GM10266 (cell line): ENCODE data around the gene STAT5B.

ENCODE experiments used
- DNase-seq: peaks from one replicate; pipeline ENCODE4 v3.0.0; 2012; ENCODE audit errors: extremely low spot score
- TF ChIP-seq, protein P1 (sequence below): IDR thresholded peaks from 2 replicates; pipeline ENCODE4 v1.5.1; 2012; ENCODE audit warnings: mild to moderate bottlenecking, low read depth; ENCODE audit not compliant: control insufficient read depth, insufficient read depth; ENCODE audit errors: missing control alignments

Gene STAT5B

GRCh38 chr17:42287305-42287976 lies 11.2 kb upstream of the STAT5B start:
- DNase-seq = peak; percentile 76
- TF ChIP-seq, protein P1, sequence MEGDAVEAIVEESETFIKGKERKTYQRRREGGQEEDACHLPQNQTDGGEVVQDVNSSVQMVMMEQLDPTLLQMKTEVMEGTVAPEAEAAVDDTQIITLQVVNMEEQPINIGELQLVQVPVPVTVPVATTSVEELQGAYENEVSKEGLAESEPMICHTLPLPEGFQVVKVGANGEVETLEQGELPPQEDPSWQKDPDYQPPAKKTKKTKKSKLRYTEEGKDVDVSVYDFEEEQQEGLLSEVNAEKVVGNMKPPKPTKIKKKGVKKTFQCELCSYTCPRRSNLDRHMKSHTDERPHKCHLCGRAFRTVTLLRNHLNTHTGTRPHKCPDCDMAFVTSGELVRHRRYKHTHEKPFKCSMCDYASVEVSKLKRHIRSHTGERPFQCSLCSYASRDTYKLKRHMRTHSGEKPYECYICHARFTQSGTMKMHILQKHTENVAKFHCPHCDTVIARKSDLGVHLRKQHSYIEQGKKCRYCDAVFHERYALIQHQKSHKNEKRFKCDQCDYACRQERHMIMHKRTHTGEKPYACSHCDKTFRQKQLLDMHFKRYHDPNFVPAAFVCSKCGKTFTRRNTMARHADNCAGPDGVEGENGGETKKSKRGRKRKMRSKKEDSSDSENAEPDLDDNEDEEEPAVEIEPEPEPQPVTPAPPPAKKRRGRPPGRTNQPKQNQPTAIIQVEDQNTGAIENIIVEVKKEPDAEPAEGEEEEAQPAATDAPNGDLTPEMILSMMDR = no peak

DNA sequence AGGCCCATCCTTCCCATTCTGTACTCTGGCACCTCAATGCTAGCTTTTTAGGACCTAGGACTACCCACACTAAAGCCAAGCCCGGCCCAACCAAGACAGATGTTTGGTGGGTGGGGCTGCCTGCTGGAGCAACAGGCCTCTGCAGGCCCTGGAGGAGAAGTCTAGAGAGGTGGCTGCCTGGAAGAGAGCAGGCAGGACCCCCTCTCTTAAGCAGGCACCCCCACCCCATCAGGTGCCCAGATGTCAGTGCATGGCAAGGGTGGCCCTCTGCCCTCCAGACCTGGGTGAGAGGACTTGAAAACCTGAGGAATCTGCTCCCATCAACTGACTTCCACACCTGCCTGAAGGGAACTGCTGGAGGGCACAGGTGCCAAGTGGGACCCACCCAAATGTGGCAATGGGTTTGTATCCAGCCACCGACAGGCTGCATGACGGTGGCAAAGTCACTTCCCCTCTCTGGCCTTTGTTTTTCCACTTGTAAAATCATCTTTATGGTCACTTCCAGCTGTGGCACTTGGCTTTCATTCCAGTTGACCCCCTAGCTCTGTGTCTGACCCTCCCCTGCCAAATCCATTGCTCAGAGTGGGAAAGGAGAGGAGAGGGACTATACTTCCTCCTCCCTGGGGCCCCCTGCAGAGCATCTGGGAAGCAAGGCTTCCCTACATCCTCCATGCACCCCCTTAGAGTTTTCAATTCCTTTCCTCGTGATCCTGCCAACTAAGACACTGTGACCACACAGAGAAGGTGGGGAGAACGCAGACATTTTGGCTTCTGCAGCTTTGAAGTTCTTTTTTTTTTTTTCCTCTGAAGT lies 10.4 kb upstream of the STAT5B start:
- no peak for DNase-seq

DNA sequence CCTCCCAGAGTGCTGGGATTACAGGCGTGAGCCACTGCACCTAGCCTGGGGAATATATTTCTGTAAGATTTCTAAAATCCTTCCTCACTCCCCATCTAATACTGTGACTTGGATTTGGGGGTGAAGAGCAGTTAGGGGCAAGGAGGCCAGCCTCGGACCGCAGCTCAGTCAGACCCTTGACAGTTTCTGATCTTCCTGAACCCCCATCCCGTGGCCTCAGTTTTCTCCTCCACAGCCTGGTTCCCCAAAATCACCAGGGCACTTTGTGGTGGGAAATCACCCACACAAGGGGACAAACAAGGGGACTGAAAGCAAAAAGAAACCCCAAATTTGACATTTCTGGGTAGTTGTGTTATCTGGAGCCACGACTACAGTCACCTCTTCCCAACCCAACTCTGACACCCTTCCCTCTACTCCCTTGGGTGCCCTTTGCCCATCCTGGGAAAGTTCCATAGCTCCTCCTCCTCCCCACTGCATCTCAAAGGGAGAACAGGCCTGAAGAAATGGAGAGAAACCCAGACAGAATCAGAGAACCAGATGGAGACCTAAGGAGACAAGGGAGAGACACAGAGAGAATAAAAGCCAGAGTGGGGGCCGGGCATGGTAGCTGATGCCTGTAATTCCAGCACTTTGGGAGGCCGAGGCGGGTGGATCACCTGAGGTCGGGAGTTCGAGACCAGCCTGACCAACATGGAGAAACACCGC lies 9.3 kb upstream of the STAT5B start:
- DNase-seq = no peak
- TF ChIP-seq, protein P1 = no peak

More for the DNA sequence above, 10.4 kb upstream of the STAT5B start:
- TF ChIP-seq, protein P1 = no peak

- TF ChIP-seq, protein P1 = no peak
- DNase-seq = no peak
Observed at GRCh38 chr17:42284566-42284965, 8.4 kb upstream of the STAT5B start.

GRCh38 chr17:42284024-42284369 lies 7.8 kb upstream of the STAT5B start:
- TF ChIP-seq, protein P1 = no peak
- no peak for DNase-seq

- DNase-seq = no peak
- TF ChIP-seq, protein P1 = no peak
Observed at GRCh38 chr17:42283241-42284023, 7.2 kb upstream of the STAT5B start.
